Mammary epithelial cell (primary cell): Measurements from ENCODE around the gene M6PR.

ENCODE experiments used
- CTCF ChIP-seq, 2 donors: IDR thresholded peaks in 1 of 2; conservative IDR thresholded peaks in 1 of 2; 2 replicates each; pipeline ENCODE4 v1.5.1; 2011 to 2012; ENCODE audit warnings: inconsistent platforms in 2 of 2, low read length in 2 of 2, mild to moderate bottlenecking in 2 of 2, control low read depth in 1 of 2, low read depth in 1 of 2; ENCODE audit not compliant: insufficient read depth in 1 of 2; ENCODE audit errors: extremely low read depth in 1 of 2
- EZH2 ChIP-seq: IDR thresholded peaks from 2 replicates; pipeline ENCODE4 v1.6.1; 2012; ENCODE audit warnings: low read length, inconsistent platforms, borderline replicate concordance

GRCh38 chr12:8922544-8922943 is 26.9 kb downstream of the M6PR start:
- no peak for TF ChIP-seq CTCF (conservative IDR thresholded peaks at IDR 0.05 in 1 of 2, IDR thresholded peaks at IDR 0.05 in 1 of 2; ENCODE audit: extremely low read depth in 1 of 2, insufficient read depth in 1 of 2, low read depth in 1 of 2, low read length in 2 of 2)
- TF ChIP-seq EZH2, result no peak
